ENCODE measurements around the gene FGFR1OP2.

GRCh38 chr12:26919216-26919555 is 19.1 kb upstream of the FGFR1OP2 start:
- TF ChIP-seq POLR2A (IDR thresholded peaks at IDR 0.05; ENCODE audit: low read depth, low read length) (no peak), CTCF (conservative IDR thresholded peaks at IDR 0.05; ENCODE audit: low read depth, low read length) (no peak), SMC3 (IDR thresholded peaks at IDR 0.05; ENCODE audit: low read depth, low read length) (no peak), ELK1 (IDR thresholded peaks at IDR 0.05; ENCODE audit: borderline replicate concordance, low read depth, low read length) (no peak), MXI1 (IDR thresholded peaks at IDR 0.05; ENCODE audit: borderline replicate concordance, low read depth, low read length) (no peak), USF2 (IDR thresholded peaks at IDR 0.05; ENCODE audit: low read depth, low read length) (no peak), CEBPB (IDR thresholded peaks at IDR 0.05; ENCODE audit: low read depth, low read length) (no peak)

Data from IMR-90 (cell line).